ENCODE data around the gene CGREF1.

The CGREF1 gene

GRCh38 chr2:27051902-27052645, 66.9 kb downstream of the CGREF1 start:
- CTCF ChIA-PET = interaction anchor here (0.7 to 2.0 kb wide), 4 partner anchors 21 to 251 kb away, joined by 3 to 7 read pairs (median 3); no protein-coding TSS in a partner anchor
- peak overlapping the region; percentile 73; the same call in 1 of the 2 replicates for H3K27ac ChIP-seq (ENCODE audit: extremely low read depth, low read depth, low read length)

GRCh38 chr2:27050996-27051901, 67.7 kb downstream of the CGREF1 start, which contains the start of gene AGBL5:
Gene AGBL5, plus strand, starts transcription at chr2:27051668. Its CDS starts 1,291 bp downstream, at chr2:27052959.
- peak within 1 kb of the TSS; percentile 82 for H3K4me3 ChIP-seq (ENCODE audit: low read depth, low read length)
- H3K4me1 ChIP-seq (ENCODE audit: control insufficient read depth, insufficient read depth, low read length) = peaks cover 4% of the 10 kb centered on the region
- peaks cover 10 to 36% of the 10 kb centered on the region in 2 experiments for H3K36me3 ChIP-seq (ENCODE audit: control insufficient read depth in 2 of 2, insufficient read depth in 1 of 2, low read length in 2 of 2)
- ChIA-PET CTCF (interaction anchor here (0.5 to 2.0 kb wide), 9 partner anchors 17 to 252 kb away, joined by 3 to 7 read pairs (median 3); no protein-coding TSS in a partner anchor), POLR2A (interaction anchor here (0.6 to 3.7 kb wide), 29 partner anchors 8 to 578 kb away, joined by 3 to 61 read pairs (median 4); partner anchors contain the start of genes ATRAID, CCDC121, GPN1 and GTF3C2)
- H3K27ac ChIP-seq (ENCODE audit: extremely low read depth, low read depth, low read length) = peak within 1 kb of the TSS; percentile 73
- no peaks in the 10 kb centered on the region for H3K9me3 ChIP-seq (ENCODE audit: control insufficient read depth, insufficient read depth, low read depth, low read length)
- TF ChIP-seq ZBTB7A (tag by site-specific recombination; IDR thresholded peaks at IDR 0.05; ENCODE audit: low read depth) (0 out of 2 replicates have a peak, but pooled peaks have one; percentile 53), ZFP69B (tag by site-specific recombination; IDR thresholded peaks at IDR 0.05) (peak; percentile 45), YY1 (tag by site-specific recombination; IDR thresholded peaks at IDR 0.05) (0 out of 2 replicates have a peak, but pooled peaks have one; percentile 55), ZSCAN30 (tag by site-specific recombination; IDR thresholded peaks at IDR 0.05) (peak; percentile 63), PRDM10 (tag by site-specific recombination; IDR thresholded peaks at IDR 0.05) (peak; percentile 24), ZNF639 (tag by site-specific recombination; IDR thresholded peaks at IDR 0.05) (peak; percentile 80; the same call in 1 of the 2 replicates), ZNF76 (tag by site-specific recombination; IDR thresholded peaks at IDR 0.05; ENCODE audit: borderline replicate concordance, low read depth) (peak; percentile 15; the same call in 1 of the 2 replicates), ZNF514 (tag by site-specific recombination; IDR thresholded peaks at IDR 0.05) (no peak), SETDB1 (IDR thresholded peaks at IDR 0.05; ENCODE audit: insufficient read length, low read length) (peak; percentile 55), ZNF157 (tag by site-specific recombination; IDR thresholded peaks at IDR 0.05) (no peak), ZNF239 (tag by site-specific recombination; IDR thresholded peaks at IDR 0.05) (peak; percentile 45; the same call in 1 of the 2 replicates), ZBTB6 (tag by site-specific recombination; IDR thresholded peaks at IDR 0.05) (peak; percentile 41), MZF1 (tag by site-specific recombination; IDR thresholded peaks at IDR 0.05; ENCODE audit: borderline replicate concordance) (peak; percentile 66; the same call in 1 of the 2 replicates)
- TF ChIP-seq, protein P1, sequence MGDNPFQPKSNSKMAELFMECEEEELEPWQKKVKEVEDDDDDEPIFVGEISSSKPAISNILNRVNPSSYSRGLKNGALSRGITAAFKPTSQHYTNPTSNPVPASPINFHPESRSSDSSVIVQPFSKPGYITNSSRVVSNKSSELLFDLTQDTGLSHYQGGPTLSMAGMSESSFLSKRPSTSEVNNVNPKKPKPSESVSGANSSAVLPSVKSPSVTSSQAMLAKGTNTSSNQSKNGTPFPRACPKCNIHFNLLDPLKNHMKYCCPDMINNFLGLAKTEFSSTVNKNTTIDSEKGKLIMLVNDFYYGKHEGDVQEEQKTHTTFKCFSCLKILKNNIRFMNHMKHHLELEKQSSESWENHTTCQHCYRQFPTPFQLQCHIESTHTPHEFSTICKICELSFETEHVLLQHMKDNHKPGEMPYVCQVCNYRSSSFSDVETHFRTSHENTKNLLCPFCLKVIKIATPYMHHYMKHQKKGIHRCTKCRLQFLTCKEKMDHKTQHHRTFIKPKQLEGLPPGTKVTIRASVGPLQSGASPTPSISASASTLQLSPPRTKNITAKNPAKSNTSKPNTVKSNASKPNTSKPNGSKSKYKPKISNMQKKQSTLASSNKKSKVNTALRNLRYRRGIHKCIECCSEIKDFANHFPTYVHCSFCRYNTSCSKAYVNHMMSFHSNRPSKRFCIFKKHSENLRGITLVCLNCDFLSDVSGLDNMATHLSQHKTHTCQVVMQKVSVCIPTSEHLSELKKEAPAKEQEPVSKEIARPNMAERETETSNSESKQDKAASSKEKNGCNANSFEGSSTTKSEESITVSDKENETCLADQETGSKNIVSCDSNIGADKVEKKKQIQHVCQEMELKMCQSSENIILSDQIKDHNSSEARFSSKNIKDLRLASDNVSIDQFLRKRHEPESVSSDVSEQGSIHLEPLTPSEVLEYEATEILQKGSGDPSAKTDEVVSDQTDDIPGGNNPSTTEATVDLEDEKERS (tag by site-specific recombination; IDR thresholded peaks at IDR 0.05) = no peak

More at GRCh38 chr2:27051902-27052645, 66.9 kb downstream of the CGREF1 start:
- Histone ChIP-seq H3K9me3 (ENCODE audit: control insufficient read depth, insufficient read depth, low read depth, low read length) (no peaks in the 10 kb centered on the region), H3K4me3 (ENCODE audit: low read depth, low read length) (peak overlapping the region; percentile 82), H3K36me3 (ENCODE audit: control insufficient read depth in 2 of 2, insufficient read depth in 1 of 2, low read length in 2 of 2) (peaks cover 10 to 44% of the 10 kb centered on the region in 2 experiments), H3K4me1 (ENCODE audit: control insufficient read depth, insufficient read depth, low read length) (peaks cover 4% of the 10 kb centered on the region)
- TF ChIP-seq, protein P2, sequence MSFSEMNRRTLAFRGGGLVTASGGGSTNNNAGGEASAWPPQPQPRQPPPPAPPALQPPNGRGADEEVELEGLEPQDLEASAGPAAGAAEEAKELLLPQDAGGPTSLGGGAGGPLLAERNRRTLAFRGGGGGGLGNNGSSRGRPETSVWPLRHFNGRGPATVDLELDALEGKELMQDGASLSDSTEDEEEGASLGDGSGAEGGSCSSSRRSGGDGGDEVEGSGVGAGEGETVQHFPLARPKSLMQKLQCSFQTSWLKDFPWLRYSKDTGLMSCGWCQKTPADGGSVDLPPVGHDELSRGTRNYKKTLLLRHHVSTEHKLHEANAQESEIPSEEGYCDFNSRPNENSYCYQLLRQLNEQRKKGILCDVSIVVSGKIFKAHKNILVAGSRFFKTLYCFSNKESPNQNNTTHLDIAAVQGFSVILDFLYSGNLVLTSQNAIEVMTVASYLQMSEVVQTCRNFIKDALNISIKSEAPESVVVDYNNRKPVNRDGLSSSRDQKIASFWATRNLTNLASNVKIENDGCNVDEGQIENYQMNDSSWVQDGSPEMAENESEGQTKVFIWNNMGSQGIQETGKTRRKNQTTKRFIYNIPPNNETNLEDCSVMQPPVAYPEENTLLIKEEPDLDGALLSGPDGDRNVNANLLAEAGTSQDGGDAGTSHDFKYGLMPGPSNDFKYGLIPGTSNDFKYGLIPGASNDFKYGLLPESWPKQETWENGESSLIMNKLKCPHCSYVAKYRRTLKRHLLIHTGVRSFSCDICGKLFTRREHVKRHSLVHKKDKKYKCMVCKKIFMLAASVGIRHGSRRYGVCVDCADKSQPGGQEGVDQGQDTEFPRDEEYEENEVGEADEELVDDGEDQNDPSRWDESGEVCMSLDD (tag by site-specific recombination; IDR thresholded peaks at IDR 0.05) = no peak
- TF ChIP-seq ZBTB17 (tag by site-specific recombination; IDR thresholded peaks at IDR 0.05) (peak; percentile 97), ZNF600 (tag by site-specific recombination; IDR thresholded peaks at IDR 0.05) (peak; percentile 85)
- POLR2A ChIA-PET = interaction anchor here (0.6 to 3.7 kb wide), 16 partner anchors 8 to 312 kb away, joined by 3 to 61 read pairs (median 7); partner anchors contain the start of genes KHK, OST4 and TMEM214

Measured in HEK293 (cell line).